Skin epidermis (tissue), 12 donors: ENCODE data around the gene TREH.

Experiments used
- H3K27ac ChIP-seq, 21 experiments: fragments of 200-600 bp; sonication (generic) in 11 of 21; one replicate each; pipeline ENCODE4 v1.5.0; 2020; ENCODE audit warnings: mild to moderate bottlenecking in 3 of 21, inconsistent platforms in 2 of 21, moderate library complexity in 2 of 21
- H3K4me3 ChIP-seq, 7 experiments: fragments of 200-600 bp; sonication (generic) in 2 of 7; one replicate each; pipeline ENCODE4 v1.5.0; 2020; ENCODE audit warnings: inconsistent platforms in 2 of 7, mild to moderate bottlenecking in 2 of 7, moderate library complexity in 1 of 7

Gene TREH

GRCh38 chr11:118673361-118674081 is 5.9 kb downstream of the TREH start:
- Histone ChIP-seq H3K4me3 (no peak overlapping the region), H3K27ac (no peak overlapping the region)

- Histone ChIP-seq H3K27ac (no peak overlapping the region), H3K4me3 (no peak overlapping the region)
Observed at GRCh38 chr11:118672846-118673245, 6.6 kb downstream of the TREH start.

DNA sequence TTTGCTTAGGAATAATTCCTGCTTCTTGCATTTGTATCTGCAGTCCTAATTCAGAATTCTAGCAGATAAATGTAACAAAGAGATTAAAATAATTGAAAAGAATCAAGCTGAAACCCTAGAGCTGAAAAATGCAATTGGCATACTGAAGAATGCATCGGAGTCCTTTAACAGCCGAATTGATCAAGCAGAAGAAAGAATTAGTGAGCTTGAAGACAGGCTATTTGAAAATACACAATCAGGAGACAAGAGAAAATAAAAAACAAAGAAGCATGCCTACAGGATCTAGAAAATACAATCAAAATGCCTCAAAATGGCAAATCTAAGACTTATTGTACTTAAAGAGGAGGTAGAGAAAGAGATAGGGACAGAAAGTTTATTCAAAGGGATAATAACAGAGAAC is 8.2 kb downstream of the TREH start:
- H3K27ac ChIP-seq = no peak overlapping the region
- H3K4me3 ChIP-seq = no peak overlapping the region

- H3K4me3 ChIP-seq = no peak overlapping the region
- no peak overlapping the region for H3K27ac ChIP-seq
Observed at GRCh38 chr11:118670063-118670462, 9.4 kb downstream of the TREH start.

DNA sequence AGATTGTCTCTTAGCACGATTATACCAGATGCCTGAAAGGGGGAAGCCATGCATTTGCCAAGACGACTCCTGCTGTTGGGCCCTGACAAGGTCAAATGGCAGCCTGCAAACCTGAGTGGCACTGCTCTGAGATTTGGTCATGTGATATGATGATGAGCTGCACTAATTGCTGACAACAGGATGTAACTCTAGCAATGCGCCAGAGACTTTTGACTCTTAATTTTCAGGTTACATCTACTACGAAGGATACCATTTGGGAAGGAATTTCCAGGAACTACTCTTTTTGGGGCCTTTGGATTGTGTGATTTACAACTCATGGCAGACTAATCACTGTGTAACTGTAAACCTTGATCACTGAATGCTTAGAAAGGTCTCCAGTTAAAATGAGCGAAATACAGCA is 13.1 kb downstream of the TREH start:
- H3K4me3 ChIP-seq = no peak overlapping the region
- no peak overlapping the region for H3K27ac ChIP-seq

GRCh38 chr11:118663902-118664301 is 15.5 kb downstream of the TREH start:
- Histone ChIP-seq H3K4me3 (no peak overlapping the region), H3K27ac (no peak overlapping the region)

GRCh38 chr11:118663381-118663780 is 16.1 kb downstream of the TREH start:
- no peak overlapping the region for H3K4me3 ChIP-seq
- no peak overlapping the region for H3K27ac ChIP-seq

GRCh38 chr11:118662401-118663271 is 16.8 kb downstream of the TREH start:
- H3K27ac ChIP-seq = no peak overlapping the region

DNA sequence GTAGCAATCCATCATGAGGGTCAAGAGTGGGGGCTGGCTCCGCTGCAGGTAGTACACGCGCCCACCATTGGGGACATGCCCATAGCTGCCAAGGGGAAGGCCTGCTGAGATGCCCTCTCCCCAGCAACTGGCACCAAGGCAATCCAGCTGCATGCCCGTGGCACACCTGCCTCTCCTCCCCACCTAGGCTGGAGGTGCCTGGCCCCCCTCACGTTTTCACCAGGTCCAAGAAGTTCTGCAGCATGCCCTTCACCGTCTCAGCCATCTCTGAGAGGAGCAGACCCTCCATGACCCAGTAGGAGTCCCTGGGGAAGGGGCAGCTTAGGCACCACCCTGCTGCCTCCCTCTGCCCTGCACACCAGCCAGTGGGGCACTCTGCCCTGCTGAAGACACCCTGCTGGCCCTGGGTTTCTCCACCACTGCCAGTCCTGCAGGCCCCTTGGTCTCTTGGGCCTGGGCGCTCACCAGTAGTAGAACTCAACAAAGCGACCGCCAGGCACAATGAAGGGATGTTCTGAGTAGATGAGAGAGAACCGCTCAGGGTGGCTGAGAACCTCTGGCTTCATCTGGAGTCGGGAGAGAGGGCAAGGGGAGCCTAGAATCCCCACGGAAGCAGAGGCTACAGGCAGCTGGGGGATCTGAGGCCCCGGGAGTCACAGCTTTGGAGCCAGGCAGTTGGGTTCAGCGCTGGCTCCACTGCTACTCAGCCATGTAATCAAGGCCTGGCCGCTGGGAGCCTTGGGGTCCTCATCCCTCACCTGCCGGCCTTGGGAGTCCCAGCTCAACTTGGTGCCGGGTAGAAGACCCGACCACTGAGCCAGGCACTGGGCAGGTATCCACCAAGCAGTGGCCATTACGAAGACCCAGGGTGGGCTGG is 17.8 kb downstream of the TREH start:
- H3K27ac ChIP-seq = no peak overlapping the region
- H3K4me3 ChIP-seq = no peak overlapping the region

More at GRCh38 chr11:118662401-118663271, 16.8 kb downstream of the TREH start:
- no peak overlapping the region for H3K4me3 ChIP-seq

GRCh38 chr11:118660681-118661424 is 18.6 kb downstream of the TREH start:
- no peak overlapping the region for H3K27ac ChIP-seq
- no peak overlapping the region for H3K4me3 ChIP-seq

GRCh38 chr11:118659953-118660680 is 19.3 kb downstream of the TREH start:
- Histone ChIP-seq H3K27ac (peak overlapping the region in 1 of 21 experiments; percentile 49), H3K4me3 (no peak overlapping the region)

DNA sequence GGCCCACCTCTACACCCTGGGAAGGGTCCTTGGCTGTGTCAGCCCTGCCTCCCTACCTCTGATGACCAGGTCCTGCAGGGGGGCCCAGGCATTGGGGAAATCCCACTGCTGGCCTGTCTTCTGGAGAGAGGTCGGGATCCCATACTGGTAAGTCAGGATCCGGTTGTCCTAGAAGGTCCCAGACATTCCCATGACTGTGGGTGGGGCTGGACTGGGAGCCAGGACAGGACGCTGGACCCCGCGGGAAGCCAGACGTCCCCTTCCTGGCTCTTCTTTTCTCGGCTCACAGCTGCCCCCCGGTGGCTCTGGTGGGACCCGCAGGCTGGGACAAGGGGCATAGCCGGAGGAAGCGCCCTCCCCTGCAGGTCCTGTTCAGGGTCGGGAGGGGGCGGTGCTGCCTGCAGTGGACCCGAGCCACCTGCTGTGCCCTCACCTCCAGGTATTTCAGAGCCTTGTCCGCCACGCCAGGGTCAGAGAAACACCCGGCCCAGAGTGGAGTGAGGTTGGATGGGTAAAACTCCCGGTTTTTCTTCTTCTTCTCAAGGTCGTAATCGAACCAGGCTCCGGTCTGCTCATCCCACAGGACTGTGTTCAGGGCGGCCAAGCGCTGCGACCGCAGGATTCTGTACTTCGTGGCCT is 20.0 kb downstream of the TREH start:
- peak overlapping the region in 4 of 21 experiments; percentile 15 to 49 (median 44) for H3K27ac ChIP-seq
- H3K4me3 ChIP-seq = no peak overlapping the region

- Histone ChIP-seq H3K4me3 (no peak overlapping the region), H3K27ac (peak overlapping the region in 5 of 21 experiments; percentile 1 to 49 (median 43))
Observed at GRCh38 chr11:118658429-118659313, 20.8 kb downstream of the TREH start.

GRCh38 chr11:118657709-118658428 is 21.6 kb downstream of the TREH start:
- H3K4me3 ChIP-seq = no peak overlapping the region
- no peak overlapping the region for H3K27ac ChIP-seq

GRCh38 chr11:118657238-118657637 is 22.2 kb downstream of the TREH start:
- Histone ChIP-seq H3K27ac (no peak overlapping the region), H3K4me3 (no peak overlapping the region)

GRCh38 chr11:118656563-118657165 is 22.8 kb downstream of the TREH start:
- Histone ChIP-seq H3K27ac (no peak overlapping the region), H3K4me3 (no peak overlapping the region)
